Measurements from ENCODE around the gene CLDN1.

The CLDN1 gene

DNA sequence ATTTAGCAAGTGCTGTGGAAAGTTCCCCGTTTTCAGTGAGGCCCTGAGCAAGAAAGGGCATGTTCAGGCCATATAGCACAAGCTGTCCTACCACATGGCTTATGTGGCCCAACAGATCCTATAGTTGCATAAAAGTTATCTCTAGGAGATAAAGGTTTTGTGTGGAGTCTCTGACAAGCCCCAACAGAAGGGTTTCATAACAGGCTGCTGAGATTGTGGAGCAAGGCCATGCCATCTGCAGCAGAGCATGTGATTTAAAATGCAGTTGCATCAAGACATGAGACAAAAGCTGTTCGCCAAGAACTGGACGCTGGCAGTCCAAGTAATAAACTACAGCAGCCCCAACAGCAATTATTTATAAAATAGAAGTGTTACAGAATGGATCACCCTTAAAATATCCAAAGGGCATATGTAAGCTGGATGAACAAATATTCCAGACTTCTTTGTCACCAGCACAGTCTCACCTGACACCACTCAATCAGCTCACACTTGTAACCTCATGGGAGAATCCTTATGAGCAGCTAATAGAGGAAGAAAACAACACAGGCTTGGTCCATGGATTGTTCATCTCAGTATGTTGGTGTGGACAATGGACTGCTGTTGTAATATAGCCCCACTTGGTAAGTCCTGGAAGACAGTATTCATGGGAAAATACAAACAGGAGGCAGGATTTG, 14.4 kb upstream of the CLDN1 start:
- in situ Hi-C loops (cut with HindIII; ENCODE audit: low sequenced_read_pairs) = no loop called here

DNA sequence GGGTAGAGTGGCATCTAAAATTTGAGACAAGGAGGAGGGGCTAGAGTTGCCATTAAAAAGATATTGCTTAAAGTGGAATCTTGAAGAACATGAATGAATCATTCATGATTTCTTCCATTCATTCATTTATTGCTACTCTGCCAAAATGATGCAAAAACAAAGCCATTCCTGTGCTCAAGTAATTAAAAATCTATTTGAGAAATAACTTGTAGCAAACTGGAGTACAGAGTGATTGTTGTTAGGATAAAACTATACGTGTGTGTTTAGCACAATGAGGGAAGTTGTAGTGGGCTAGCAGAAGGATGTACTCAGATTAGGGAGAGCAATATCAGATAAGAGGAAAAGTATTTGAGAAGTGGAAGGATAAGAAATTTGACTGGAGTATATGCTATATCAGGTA, 11.7 kb upstream of the CLDN1 start:
- in situ Hi-C loops (cut with HindIII; ENCODE audit: low sequenced_read_pairs) = no loop called here

- in situ Hi-C loops (cut with HindIII; ENCODE audit: low sequenced_read_pairs) = no loop called here
These were observed 8.9 kb upstream of the CLDN1 start for GRCh38 chr3:190330936-190331734.

GRCh38 chr3:190326930-190327329, 4.7 kb upstream of the CLDN1 start:
- in situ Hi-C loops (cut with HindIII; ENCODE audit: low sequenced_read_pairs) = no loop called here

- in situ Hi-C loops (cut with HindIII; ENCODE audit: low sequenced_read_pairs) = no loop called here
These were observed 4.1 kb upstream of the CLDN1 start for GRCh38 chr3:190326361-190326760.

GRCh38 chr3:190325923-190326322, 3.7 kb upstream of the CLDN1 start:
- in situ Hi-C loops (cut with HindIII; ENCODE audit: low sequenced_read_pairs) = no loop called here

GRCh38 chr3:190323246-190323626, 990 bp upstream of the CLDN1 start:
- in situ Hi-C loops (cut with HindIII; ENCODE audit: low sequenced_read_pairs) = loop anchor here (25.0 kb wide), 1 partner anchor 361 kb away; no protein-coding TSS in a partner anchor

DNA sequence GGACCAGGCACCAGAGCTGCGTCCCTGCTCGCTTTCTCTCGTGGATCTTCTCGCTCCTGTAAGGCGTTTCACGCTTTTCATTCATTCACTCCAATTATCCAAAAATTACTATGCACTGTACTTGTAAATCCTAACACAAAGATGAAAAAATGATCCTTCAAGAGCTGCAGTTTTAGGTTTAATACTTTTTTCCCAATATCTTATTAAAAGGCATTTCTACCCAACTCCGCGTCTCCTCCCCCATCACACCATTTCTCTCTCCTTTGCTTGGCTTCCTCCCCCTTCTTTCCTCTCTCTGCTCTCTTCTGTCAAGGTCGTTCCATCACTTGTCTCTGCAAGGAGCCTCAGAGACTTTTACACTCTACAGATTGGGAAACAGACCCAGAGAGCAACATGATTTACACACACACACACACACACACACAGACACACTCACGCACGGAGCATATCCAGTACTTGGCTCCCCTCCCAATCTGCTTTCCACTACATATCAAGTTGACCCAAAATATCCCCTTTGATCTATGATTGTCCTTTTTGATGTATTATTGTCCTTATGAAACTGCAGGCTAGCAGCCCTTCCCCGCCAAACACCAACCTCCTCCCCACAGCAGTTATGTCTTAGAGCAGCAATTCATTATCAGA, 479 bp upstream of the CLDN1 start:
- in situ Hi-C loops (cut with HindIII; ENCODE audit: low sequenced_read_pairs) = loop anchor here (25.0 kb wide), 1 partner anchor 360 kb away; no protein-coding TSS in a partner anchor

GRCh38 chr3:190320594-190321362, 1.5 kb downstream of the CLDN1 start:
- in situ Hi-C loops (cut with HindIII; ENCODE audit: low sequenced_read_pairs) = loop anchor here (25.0 kb wide), 1 partner anchor 358 kb away; no protein-coding TSS in a partner anchor

DNA sequence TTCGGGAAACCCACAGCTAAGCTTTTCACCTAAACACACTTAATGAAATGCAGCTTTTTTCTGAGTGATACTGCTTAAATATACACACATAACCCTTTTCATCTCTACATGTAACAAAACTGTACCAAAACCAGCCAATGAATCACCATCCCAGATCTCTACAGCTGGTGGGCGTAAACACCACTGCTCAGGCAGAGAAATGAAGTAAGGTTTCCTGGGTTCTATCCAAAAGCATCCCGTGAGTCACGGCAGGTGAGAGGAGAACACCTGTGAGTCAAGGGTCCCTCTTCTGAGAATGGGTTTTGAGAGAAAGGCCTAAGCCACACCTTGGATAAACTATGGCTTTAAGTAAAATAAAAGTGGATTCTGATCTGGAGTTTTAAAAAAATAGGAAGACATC, 2.6 kb downstream of the CLDN1 start:
- in situ Hi-C loops (cut with HindIII; ENCODE audit: low sequenced_read_pairs) = loop anchor here (25.0 kb wide), 1 partner anchor 357 kb away; no protein-coding TSS in a partner anchor

- in situ Hi-C loops (cut with HindIII; ENCODE audit: low sequenced_read_pairs) = loop anchor here (25.0 kb wide), 1 partner anchor 356 kb away; no protein-coding TSS in a partner anchor
These were observed 3.6 kb downstream of the CLDN1 start for GRCh38 chr3:190318666-190319065.

- in situ Hi-C loops (cut with HindIII; ENCODE audit: low sequenced_read_pairs) = loop anchor here (25.0 kb wide), 1 partner anchor 352 kb away; no protein-coding TSS in a partner anchor
These were observed 7.5 kb downstream of the CLDN1 start for GRCh38 chr3:190314741-190315140.

- in situ Hi-C loops (cut with HindIII; ENCODE audit: low sequenced_read_pairs) = loop anchor here (25.0 kb wide), 1 partner anchor 347 kb away; no protein-coding TSS in a partner anchor
These were observed 12.8 kb downstream of the CLDN1 start for GRCh38 chr3:190309414-190309813.

DNA sequence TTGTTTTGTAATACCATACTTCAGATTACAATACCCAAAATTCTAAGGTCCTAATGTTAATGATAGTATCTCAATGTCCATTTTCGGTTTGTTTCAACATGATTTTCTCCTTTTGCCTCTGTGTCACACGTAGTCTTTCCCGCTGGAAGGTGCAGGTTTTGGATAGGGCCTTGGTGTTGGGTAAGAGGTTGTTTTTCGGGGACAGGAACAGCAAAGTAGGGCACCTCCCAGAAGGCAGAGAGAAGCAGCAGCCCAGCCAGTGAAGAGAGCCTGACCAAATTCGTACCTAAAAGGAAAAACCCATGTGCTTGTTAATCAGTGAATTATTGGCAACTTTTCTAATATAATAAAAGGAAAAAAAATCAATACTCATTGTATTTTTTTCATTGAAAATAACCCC, 14.1 kb downstream of the CLDN1 start:
- in situ Hi-C loops (cut with HindIII; ENCODE audit: low sequenced_read_pairs) = loop anchor here (25.0 kb wide), 1 partner anchor 346 kb away; no protein-coding TSS in a partner anchor

GRCh38 chr3:190307164-190307545, 15.1 kb downstream of the CLDN1 start:
- in situ Hi-C loops (cut with HindIII; ENCODE audit: low sequenced_read_pairs) = loop anchor here (25.0 kb wide), 1 partner anchor 345 kb away; no protein-coding TSS in a partner anchor

GRCh38 chr3:190306513-190307163, 15.6 kb downstream of the CLDN1 start:
- in situ Hi-C loops (cut with HindIII; ENCODE audit: low sequenced_read_pairs) = loop anchor here (25.0 kb wide), 1 partner anchor 344 kb away; no protein-coding TSS in a partner anchor

DNA sequence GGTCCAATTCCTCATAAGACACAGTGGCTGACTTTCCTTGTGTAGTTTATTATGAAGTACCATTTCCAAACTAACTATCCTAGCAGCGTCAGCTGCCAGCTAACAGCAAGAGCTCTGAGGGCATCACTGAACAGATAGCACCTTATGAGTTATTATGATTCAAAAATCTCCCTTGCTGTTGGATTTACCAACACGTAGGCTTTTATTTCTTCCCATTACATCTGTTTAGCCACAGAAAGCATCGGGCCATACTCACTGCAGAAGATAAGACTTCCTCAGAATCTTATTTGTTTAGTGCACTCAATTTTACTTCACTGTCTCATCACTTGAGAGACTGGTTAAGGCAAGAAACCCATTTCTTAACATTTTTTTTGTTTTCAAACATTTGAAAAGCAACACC, 16.2 kb downstream of the CLDN1 start:
- in situ Hi-C loops (cut with HindIII; ENCODE audit: low sequenced_read_pairs) = loop anchor here (25.0 kb wide), 1 partner anchor 344 kb away; no protein-coding TSS in a partner anchor

GRCh38 chr3:190305406-190305805, 16.8 kb downstream of the CLDN1 start:
- in situ Hi-C loops (cut with HindIII; ENCODE audit: low sequenced_read_pairs) = loop anchor here (25.0 kb wide), 1 partner anchor 343 kb away; no protein-coding TSS in a partner anchor

DNA sequence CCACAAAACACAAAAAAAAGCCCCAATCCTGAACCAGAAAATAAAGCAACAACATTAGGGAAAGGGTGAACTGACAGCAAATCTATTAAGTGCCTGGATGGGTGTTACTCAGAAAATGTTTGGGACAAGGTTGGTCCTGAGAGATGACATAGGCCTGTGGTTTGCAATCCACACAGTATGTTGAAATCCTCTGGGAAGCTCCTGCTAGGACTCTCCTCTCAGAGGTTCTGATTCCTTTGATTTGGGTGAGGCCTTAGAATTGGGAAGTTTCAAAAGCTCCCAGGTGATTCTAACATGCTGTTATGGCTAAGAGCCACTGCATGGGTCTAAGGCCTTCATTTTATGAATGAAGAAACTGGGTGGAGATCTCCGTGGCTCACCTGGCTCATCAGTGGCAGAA, 18.4 kb downstream of the CLDN1 start:
- in situ Hi-C loops (cut with HindIII; ENCODE audit: low sequenced_read_pairs) = loop anchor here (25.0 kb wide), 1 partner anchor 342 kb away; no protein-coding TSS in a partner anchor

Data from DLD1 (cell line).